ENCODE results near the gene ADARB1.

Gene ADARB1

DNA sequence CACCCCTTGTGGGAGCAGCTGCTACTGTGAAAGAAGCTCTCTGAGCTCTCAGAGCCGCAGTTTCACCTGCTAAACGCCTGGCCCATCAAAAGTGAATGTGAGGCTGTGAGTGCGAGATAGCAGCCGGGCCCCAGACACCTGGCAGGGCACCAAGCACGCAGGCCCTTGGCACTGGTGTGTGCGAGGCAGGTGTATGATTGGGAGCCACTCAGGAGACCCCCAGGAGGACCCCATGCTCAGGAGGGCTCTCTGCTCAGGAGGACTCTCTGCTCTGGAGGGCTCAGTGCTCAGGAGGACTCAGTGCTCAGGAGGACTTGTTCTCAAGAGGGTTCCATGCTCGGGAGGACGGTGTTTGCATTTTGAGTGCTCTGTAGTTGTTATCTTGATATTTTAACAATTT lies 14.3 kb upstream of the ADARB1 start:
- TF ChIP-seq, protein P1, sequence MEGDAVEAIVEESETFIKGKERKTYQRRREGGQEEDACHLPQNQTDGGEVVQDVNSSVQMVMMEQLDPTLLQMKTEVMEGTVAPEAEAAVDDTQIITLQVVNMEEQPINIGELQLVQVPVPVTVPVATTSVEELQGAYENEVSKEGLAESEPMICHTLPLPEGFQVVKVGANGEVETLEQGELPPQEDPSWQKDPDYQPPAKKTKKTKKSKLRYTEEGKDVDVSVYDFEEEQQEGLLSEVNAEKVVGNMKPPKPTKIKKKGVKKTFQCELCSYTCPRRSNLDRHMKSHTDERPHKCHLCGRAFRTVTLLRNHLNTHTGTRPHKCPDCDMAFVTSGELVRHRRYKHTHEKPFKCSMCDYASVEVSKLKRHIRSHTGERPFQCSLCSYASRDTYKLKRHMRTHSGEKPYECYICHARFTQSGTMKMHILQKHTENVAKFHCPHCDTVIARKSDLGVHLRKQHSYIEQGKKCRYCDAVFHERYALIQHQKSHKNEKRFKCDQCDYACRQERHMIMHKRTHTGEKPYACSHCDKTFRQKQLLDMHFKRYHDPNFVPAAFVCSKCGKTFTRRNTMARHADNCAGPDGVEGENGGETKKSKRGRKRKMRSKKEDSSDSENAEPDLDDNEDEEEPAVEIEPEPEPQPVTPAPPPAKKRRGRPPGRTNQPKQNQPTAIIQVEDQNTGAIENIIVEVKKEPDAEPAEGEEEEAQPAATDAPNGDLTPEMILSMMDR (IDR thresholded peaks at IDR 0.05; ENCODE audit: control extremely low read depth, extremely low read depth, low read depth, missing control alignments): no peak
- ChIA-PET POLR2A (no interaction called here), CTCF (no interaction called here)
- DNase-seq (ENCODE audit: extremely low spot score): no peak

DNA sequence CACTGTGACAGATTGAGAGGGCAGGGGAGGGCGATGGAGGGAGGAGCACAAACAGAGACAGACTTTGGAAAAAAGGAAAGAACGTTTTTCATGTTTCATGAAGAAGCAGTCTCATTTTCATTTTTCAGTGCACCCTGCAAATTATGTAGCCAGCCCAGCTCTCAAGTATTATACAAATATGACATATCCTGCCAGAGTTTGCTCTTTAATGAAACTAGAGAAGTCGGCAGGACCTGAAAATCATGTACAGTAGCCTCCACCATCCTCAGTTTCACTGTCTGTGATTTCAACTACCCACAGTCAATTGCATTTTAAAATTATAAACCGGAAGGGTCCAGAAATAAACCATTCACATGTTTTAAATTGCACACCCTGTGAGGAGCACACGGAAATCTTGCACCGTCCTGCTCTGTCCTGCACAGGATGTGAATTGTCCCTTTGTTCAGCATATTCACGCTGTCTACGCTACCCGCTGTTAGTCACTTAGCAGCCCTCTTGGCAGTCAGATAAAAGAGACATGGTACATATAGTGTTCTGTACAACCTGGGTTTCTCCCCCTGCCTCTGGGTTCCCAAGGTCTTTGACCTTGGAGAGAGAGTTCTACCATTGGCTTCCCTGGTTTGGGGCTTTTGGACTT lies 13.6 kb upstream of the ADARB1 start:
- ChIA-PET CTCF (no interaction called here), POLR2A (no interaction called here)
- DNase-seq (ENCODE audit: extremely low spot score): no peak
- TF ChIP-seq, protein P1 (IDR thresholded peaks at IDR 0.05; ENCODE audit: control extremely low read depth, extremely low read depth, low read depth, missing control alignments): no peak

DNA sequence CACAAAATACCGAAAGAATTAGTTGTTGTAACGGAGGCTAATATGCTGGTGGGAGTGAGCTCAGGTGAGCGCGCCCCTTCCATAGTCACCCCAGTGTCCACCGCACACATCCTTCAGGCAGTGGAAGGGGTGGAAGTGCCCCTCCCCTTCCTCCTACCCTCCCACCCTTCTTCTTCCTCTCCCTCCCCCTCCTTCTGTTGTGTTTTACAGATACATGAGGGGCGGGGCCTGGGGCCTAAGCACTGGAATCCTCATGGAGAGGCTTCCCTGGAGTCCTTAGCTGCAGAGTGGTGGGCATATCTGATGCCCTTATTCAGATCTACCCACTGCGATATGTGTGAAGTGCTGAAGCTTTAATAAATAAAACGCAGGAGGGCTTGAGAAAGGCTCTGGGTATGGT lies 10.3 kb upstream of the ADARB1 start:
- CTCF ChIA-PET: interaction anchor here (1.7 kb wide), 1 partner anchor 64 kb away, joined by 5 read pairs; no protein-coding TSS in a partner anchor
- no peak for DNase-seq (ENCODE audit: extremely low spot score)
- POLR2A ChIA-PET: no interaction called here
- TF ChIP-seq, protein P1 (IDR thresholded peaks at IDR 0.05; ENCODE audit: control extremely low read depth, extremely low read depth, low read depth, missing control alignments): no peak

DNA sequence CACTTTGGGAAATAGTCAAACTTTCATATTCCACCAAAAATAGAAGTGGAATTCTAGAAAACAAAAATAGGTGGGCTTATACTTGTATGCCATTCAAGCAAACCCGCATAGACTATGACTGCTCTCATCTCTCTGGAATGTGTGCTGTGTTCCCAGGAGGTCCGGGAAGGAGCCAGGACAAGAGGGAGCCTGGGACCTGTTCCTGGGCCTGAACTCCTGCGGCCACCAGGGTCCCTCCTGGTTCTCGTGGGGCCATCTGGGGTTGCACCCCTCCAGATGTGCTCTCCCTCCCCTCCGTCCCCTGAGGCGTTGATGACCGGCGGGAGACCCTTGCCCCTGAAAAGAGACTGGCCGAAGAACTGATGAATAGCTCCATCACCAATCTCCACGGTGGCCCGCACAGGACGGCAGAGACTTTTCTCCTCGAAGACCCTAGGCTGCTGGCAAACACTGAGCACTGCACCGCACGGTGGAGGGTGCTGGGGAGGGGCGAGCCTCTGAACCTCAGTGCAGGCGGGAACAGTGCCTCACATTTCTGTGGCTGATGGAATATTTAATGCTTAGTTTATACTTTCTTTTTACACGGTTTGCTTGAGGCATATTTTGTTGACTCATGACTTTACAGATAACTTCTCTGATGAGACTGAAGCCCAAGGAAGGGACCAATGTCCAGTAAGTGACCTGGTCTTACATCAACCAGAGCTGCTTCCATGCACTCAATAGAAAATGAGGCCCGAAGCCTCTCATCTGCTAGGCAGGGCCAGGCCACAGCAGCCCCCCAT lies 9.6 kb upstream of the ADARB1 start:
- DNase-seq (ENCODE audit: extremely low spot score): no peak
- ChIA-PET POLR2A (no interaction called here), CTCF (interaction anchor here (1.7 kb wide), 1 partner anchor 64 kb away, joined by 5 read pairs; no protein-coding TSS in a partner anchor)
- TF ChIP-seq, protein P1 (IDR thresholded peaks at IDR 0.05; ENCODE audit: control extremely low read depth, extremely low read depth, low read depth, missing control alignments): no peak

DNA sequence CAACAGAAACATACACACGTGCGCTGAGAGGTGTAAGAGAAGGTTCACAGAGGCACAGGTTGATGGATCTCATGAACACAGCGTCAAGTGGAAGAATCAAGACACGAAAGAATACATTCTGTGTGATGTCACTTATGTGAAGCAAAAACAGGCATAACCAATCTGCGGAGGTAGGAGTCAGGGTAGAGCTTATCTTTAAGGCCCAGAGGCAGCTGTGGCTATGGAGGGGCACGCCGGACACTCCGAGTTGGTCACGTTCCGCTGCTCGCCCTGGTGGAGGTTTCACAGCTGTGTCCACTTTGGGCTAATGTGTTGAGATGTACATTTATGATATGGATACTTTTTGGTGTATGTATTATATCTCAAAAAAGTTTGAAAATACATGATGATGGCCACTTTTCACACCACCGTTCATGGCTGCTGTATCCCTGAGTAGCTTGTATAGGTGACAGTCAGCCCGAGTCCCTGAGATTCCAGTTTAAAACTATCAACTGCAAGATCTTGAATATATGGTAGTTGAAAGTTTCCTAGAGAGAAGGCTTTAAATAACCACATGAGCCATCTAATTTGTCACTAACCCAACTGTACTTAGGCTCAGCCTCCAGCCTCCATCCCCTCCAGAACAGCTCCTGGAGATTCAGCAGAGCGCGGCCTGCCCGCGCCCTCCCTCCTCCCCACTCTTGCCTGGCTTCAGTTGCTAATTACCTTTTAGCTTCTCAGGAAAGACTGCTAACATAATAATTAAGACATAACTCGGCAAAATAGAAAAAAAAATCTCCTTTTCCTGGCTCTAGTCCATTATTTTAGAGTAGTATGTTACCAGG lies 6.7 kb upstream of the ADARB1 start:
- DNase-seq (ENCODE audit: extremely low spot score): no peak
- ChIA-PET CTCF (interaction anchor here (1.3 to 1.8 kb wide), 2 partner anchors 69 to 71 kb away, joined by 4 to 5 read pairs; no protein-coding TSS in a partner anchor), POLR2A (no interaction called here)
- TF ChIP-seq, protein P1 (IDR thresholded peaks at IDR 0.05; ENCODE audit: control extremely low read depth, extremely low read depth, low read depth, missing control alignments): no peak

DNA sequence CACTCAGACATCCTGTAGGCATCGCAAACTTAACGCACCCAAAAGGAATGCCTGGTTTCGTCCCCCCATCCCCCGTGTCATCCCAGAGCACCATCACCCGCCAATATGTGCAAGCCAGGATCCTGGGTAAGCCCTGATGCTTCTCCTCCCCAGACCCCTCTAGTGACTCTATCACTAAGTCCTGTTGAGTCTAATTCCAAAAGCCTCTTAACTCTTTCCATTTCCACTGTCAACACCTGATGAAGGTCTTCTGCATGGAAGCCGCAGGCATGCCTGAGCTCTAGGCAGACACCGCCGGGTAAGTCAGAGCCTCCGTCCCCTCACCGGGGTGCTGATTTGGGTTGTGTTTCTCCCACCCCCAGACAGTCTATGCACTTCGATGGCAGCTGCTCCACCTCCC lies 5.3 kb upstream of the ADARB1 start:
- no peak for DNase-seq (ENCODE audit: extremely low spot score)
- ChIA-PET POLR2A (no interaction called here), CTCF (interaction anchor here (1.0 to 2.8 kb wide), 3 partner anchors 29 to 60 kb away, joined by 3 to 9 read pairs (median 4); no protein-coding TSS in a partner anchor)
- TF ChIP-seq, protein P1 (IDR thresholded peaks at IDR 0.05; ENCODE audit: control extremely low read depth, extremely low read depth, low read depth, missing control alignments): no peak

Measured in GM10248 (cell line).